Measurements from ENCODE around the gene GPLD1.
"Not testable (repeated sequence)": the region's sequence is repeated elsewhere in the genome, so short reads cannot be mapped to it uniquely, and the experiment has no call there.

Gene GPLD1

GRCh38 chr6:24430086-24430485 lies 59.3 kb downstream of the GPLD1 start:
- H3K27ac ChIP-seq = no peak overlapping the region
- DNase-seq (ENCODE audit: low spot score) = no peak
- TF ChIP-seq CTCF (IDR thresholded peaks at IDR 0.05) = no peak
- H3K4me3 ChIP-seq = no peak overlapping the region

- Histone ChIP-seq H3K27ac (no peak overlapping the region), H3K4me3 (no peak overlapping the region)
- no peak for DNase-seq (ENCODE audit: low spot score)
- no peak for TF ChIP-seq CTCF (IDR thresholded peaks at IDR 0.05)
Observed at GRCh38 chr6:24429146-24429545, 60.2 kb downstream of the GPLD1 start.

GRCh38 chr6:24428615-24429014 lies 60.8 kb downstream of the GPLD1 start:
- DNase-seq (ENCODE audit: low spot score) = no peak
- Histone ChIP-seq H3K4me3 (no peak overlapping the region), H3K27ac (no peak overlapping the region)
- no peak for TF ChIP-seq CTCF (IDR thresholded peaks at IDR 0.05)

- Histone ChIP-seq H3K4me3 (no peak overlapping the region), H3K27ac (no peak overlapping the region)
- TF ChIP-seq CTCF (IDR thresholded peaks at IDR 0.05) = no peak
- no peak for DNase-seq (ENCODE audit: low spot score)
Observed at GRCh38 chr6:24426729-24427446, 62.5 kb downstream of the GPLD1 start.

GRCh38 chr6:24425091-24425490 lies 64.3 kb downstream of the GPLD1 start:
- no peak for TF ChIP-seq CTCF (IDR thresholded peaks at IDR 0.05)

GRCh38 chr6:24419526-24419925 lies 69.9 kb downstream of the GPLD1 start:
- Histone ChIP-seq H3K27ac (no peak overlapping the region), H3K4me3 (no peak overlapping the region)
- DNase-seq (ENCODE audit: low spot score) = no peak
- no peak for TF ChIP-seq CTCF (IDR thresholded peaks at IDR 0.05)

More at GRCh38 chr6:24425091-24425490, 64.3 kb downstream of the GPLD1 start:
- DNase-seq (ENCODE audit: low spot score) = no peak
- no peak overlapping the region for H3K4me3 ChIP-seq
- no peak overlapping the region for H3K27ac ChIP-seq

GRCh38 chr6:24415753-24416152 lies 73.6 kb downstream of the GPLD1 start:
- DNase-seq (ENCODE audit: low spot score) = no peak
- TF ChIP-seq CTCF (IDR thresholded peaks at IDR 0.05) = no peak
- Histone ChIP-seq H3K27ac (no peak overlapping the region), H3K4me3 (no peak overlapping the region)

- DNase-seq (ENCODE audit: low spot score); H3K4me3 ChIP-seq; H3K27ac ChIP-seq: not testable (repeated sequence)
Observed at GRCh38 chr6:24414531-24414930, 74.8 kb downstream of the GPLD1 start.
